NCI-H345 treated with DMSO at 0.1 percent for 48 hours (cell line): ENCODE data around the gene CCDC185.
A peak's percentile ranks its signal among the peaks of the same experiment; 100 is the strongest.

Experiments
- DNase-seq: peaks from one replicate; lab custom pipeline; 2025; ENCODE audit not compliant: unreplicated experiment; lab: John Stamatoyannopoulos, UW

CCDC185 gene

GRCh38 chr1:223393275-223394214 lies at the start of gene CCDC185:
Gene CCDC185 (plus strand): TSS chr1:223393415. CDS start chr1:223393476, 61 bp downstream.
- DNase-seq: no peak

- no peak for DNase-seq
Observed at GRCh38 chr1:223343692-223344091, 49.5 kb upstream of the CCDC185 start.

- no peak for DNase-seq
Observed at GRCh38 chr1:223344491-223344890, 48.7 kb upstream of the CCDC185 start.

- no peak for DNase-seq
Observed at GRCh38 chr1:223345720-223346119, 47.5 kb upstream of the CCDC185 start.

- no peak for DNase-seq
Observed at GRCh38 chr1:223346311-223346710, 46.9 kb upstream of the CCDC185 start.

GRCh38 chr1:223347583-223347982 lies 45.6 kb upstream of the CCDC185 start:
- no peak for DNase-seq

- no peak for DNase-seq
Observed at GRCh38 chr1:223348439-223348838, 44.8 kb upstream of the CCDC185 start.

GRCh38 chr1:223349241-223349640 lies 44.0 kb upstream of the CCDC185 start:
- DNase-seq: no peak

- DNase-seq: no peak
Observed at GRCh38 chr1:223350361-223350908, 42.8 kb upstream of the CCDC185 start.

- no peak for DNase-seq
Observed at GRCh38 chr1:223352944-223353343, 40.3 kb upstream of the CCDC185 start.

- no peak for DNase-seq
Observed at GRCh38 chr1:223353939-223354338, 39.3 kb upstream of the CCDC185 start.

GRCh38 chr1:223355699-223356098 lies 37.5 kb upstream of the CCDC185 start:
- DNase-seq: no peak

GRCh38 chr1:223358826-223359225 lies 34.4 kb upstream of the CCDC185 start:
- DNase-seq: no peak

GRCh38 chr1:223363057-223363855 lies 30.0 kb upstream of the CCDC185 start:
- DNase-seq: peak; percentile 38

GRCh38 chr1:223363856-223364684 lies 29.1 kb upstream of the CCDC185 start, which contains the start of gene SUSD4:
Gene SUSD4 (minus strand): TSS chr1:223364176. CDS start chr1:223363425, 751 bp downstream.
- DNase-seq: peak; percentile 78

GRCh38 chr1:223364685-223365382 lies 28.4 kb upstream of the CCDC185 start:
- peak; percentile 48 for DNase-seq

- no peak for DNase-seq
Observed at GRCh38 chr1:223374064-223374610, 19.1 kb upstream of the CCDC185 start.

GRCh38 chr1:223378754-223379153 lies 14.5 kb upstream of the CCDC185 start:
- no peak for DNase-seq

GRCh38 chr1:223386013-223386412 lies 7.2 kb upstream of the CCDC185 start:
- DNase-seq: no peak

- no peak for DNase-seq
Observed at GRCh38 chr1:223390618-223391017, 2.6 kb upstream of the CCDC185 start.
